ENCODE measurements around the gene AZIN2.

GRCh38 chr1:33141216-33141615 lies 60.3 kb downstream of the AZIN2 start:
- TF ChIP-seq POLR2A (IDR thresholded peaks at IDR 0.05), result no peak
- no peak for TF ChIP-seq CTCF (IDR thresholded peaks at IDR 0.05)
- TF ChIP-seq EP300 (IDR thresholded peaks at IDR 0.05), result no peak

All from ovary (tissue), 3 donors.